Colon (tissue), 2 donors: ENCODE results near the gene IMPG1.

Experiments used
- FAIRE-seq: peaks from 2 replicates; lab custom pipeline; 2012; peaks lifted over from hg19 to GRCh38; lab: Jason Lieb, UNC
- donor health status: control.
- donor health status: control.

The IMPG1 gene

GRCh38 chr6:76072562-76072961 is at the start of gene IMPG1:
Gene IMPG1 (minus strand): TSS chr6:76072662. CDS start chr6:76072488, 174 bp downstream.
- no peak for FAIRE-seq

GRCh38 chr6:76120302-76120701 is 47.8 kb upstream of the IMPG1 start:
- no peak for FAIRE-seq

GRCh38 chr6:76073281-76073680 is 819 bp upstream of the IMPG1 start:
- FAIRE-seq: no peak

- FAIRE-seq: no peak
These were observed 15.0 kb downstream of the IMPG1 start for GRCh38 chr6:76057469-76057868.

GRCh38 chr6:76052314-76052713 is 20.1 kb downstream of the IMPG1 start:
- FAIRE-seq: no peak

- no peak for FAIRE-seq
These were observed 28.8 kb downstream of the IMPG1 start for GRCh38 chr6:76043690-76044089.

- no peak for FAIRE-seq
These were observed 36.7 kb downstream of the IMPG1 start for GRCh38 chr6:76035713-76036112.

GRCh38 chr6:76026101-76026500 is 46.4 kb downstream of the IMPG1 start:
- no peak for FAIRE-seq

- FAIRE-seq: no peak
These were observed 57.6 kb downstream of the IMPG1 start for GRCh38 chr6:76014626-76015530.

GRCh38 chr6:76004202-76004601 is 68.3 kb downstream of the IMPG1 start:
- no peak for FAIRE-seq

- FAIRE-seq: no peak
These were observed 68.8 kb downstream of the IMPG1 start for GRCh38 chr6:76003686-76004085.

GRCh38 chr6:76003113-76003512 is 69.3 kb downstream of the IMPG1 start:
- no peak for FAIRE-seq

GRCh38 chr6:76000629-76001028 is 71.8 kb downstream of the IMPG1 start:
- no peak for FAIRE-seq

- FAIRE-seq: no peak
These were observed 74.8 kb downstream of the IMPG1 start for GRCh38 chr6:75997696-75998095.

GRCh38 chr6:75993236-75994162 is 79.0 kb downstream of the IMPG1 start:
- FAIRE-seq: no peak

- FAIRE-seq: no peak
These were observed 80.5 kb downstream of the IMPG1 start for GRCh38 chr6:75991941-75992340.

- no peak for FAIRE-seq
These were observed 85.5 kb downstream of the IMPG1 start for GRCh38 chr6:75986935-75987334.

GRCh38 chr6:75975904-75976303 is 96.6 kb downstream of the IMPG1 start:
- FAIRE-seq: no peak

GRCh38 chr6:75970093-75970492 is 102.4 kb downstream of the IMPG1 start:
- no peak for FAIRE-seq

- FAIRE-seq: no peak
These were observed 104.3 kb downstream of the IMPG1 start for GRCh38 chr6:75968143-75968542.

- FAIRE-seq: no peak
These were observed 108.9 kb downstream of the IMPG1 start for GRCh38 chr6:75963569-75963968.

GRCh38 chr6:75952128-75952527 is 120.3 kb downstream of the IMPG1 start:
- no peak for FAIRE-seq

- no peak for FAIRE-seq
These were observed 124.5 kb downstream of the IMPG1 start for GRCh38 chr6:75947935-75948334.
